Fibroblast of mammary gland (primary cell): ENCODE measurements around the gene FYN.
A peak's percentile ranks its signal among the peaks of the same experiment; 100 is the strongest.

ENCODE experiments used
- DNase-seq: peaks from one replicate; pipeline ENCODE4 v3.0.0-alpha.2; 2010; ENCODE audit warnings: low read depth
- H3K4me3 ChIP-seq: 2 replicates; pipeline ENCODE4 v1.5.1; 2011; ENCODE audit warnings: low read depth, mild to moderate bottlenecking, low read length, moderate library complexity; ENCODE audit not compliant: control insufficient read depth
- TF ChIP-seq, protein P1 (sequence below): conservative IDR thresholded peaks from 2 replicates; pipeline ENCODE4 v1.5.1; 2011; ENCODE audit warnings: low read depth, low read length, inconsistent platforms; ENCODE audit not compliant: control insufficient read depth, insufficient read depth

Gene FYN

DNA sequence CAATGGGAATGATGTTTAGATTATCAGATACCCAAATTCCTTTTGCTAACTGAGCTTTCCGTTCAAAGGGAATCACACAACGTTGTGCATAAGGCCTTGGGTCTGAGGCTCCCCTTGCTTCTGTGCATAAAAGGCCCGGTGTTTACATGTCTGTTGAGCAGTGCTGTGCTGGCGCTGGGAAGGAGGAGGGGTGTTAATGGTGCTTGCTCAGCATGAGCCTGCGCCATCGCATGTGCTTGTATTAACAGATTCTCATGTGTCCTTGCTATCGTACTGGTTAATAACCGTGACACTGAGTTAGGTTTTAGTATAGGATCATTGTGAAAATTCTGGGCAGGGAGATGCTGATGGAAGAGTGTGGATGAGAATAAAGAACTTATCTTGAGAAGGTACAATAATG, 205.3 kb downstream of the FYN start:
- TF ChIP-seq, protein P1, sequence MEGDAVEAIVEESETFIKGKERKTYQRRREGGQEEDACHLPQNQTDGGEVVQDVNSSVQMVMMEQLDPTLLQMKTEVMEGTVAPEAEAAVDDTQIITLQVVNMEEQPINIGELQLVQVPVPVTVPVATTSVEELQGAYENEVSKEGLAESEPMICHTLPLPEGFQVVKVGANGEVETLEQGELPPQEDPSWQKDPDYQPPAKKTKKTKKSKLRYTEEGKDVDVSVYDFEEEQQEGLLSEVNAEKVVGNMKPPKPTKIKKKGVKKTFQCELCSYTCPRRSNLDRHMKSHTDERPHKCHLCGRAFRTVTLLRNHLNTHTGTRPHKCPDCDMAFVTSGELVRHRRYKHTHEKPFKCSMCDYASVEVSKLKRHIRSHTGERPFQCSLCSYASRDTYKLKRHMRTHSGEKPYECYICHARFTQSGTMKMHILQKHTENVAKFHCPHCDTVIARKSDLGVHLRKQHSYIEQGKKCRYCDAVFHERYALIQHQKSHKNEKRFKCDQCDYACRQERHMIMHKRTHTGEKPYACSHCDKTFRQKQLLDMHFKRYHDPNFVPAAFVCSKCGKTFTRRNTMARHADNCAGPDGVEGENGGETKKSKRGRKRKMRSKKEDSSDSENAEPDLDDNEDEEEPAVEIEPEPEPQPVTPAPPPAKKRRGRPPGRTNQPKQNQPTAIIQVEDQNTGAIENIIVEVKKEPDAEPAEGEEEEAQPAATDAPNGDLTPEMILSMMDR = no peak
- DNase-seq = no peak

DNA sequence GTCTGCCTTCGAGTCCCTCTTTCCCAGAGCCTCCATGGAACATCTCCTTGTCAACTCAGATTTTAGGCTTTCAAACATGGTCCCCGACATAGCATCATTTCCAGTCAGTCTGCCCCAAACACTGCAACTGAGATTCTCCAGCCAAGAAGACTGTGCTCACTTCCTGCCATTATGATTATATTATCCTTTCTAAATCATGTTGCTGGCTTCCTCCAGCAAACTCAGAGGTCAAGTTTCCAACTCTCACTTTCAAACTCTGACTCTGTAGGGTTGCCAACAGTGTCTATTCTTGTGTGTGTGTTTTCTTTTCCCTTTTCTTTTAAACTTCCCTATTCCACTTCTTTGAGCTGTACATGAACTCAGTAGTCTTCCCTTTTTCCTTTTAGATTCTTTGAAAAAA, 206.4 kb downstream of the FYN start:
- peak; percentile 38 for DNase-seq
- TF ChIP-seq, protein P1 = no peak
- H3K4me3 ChIP-seq = no peak overlapping the region

More for the DNA sequence above, 205.3 kb downstream of the FYN start:
- H3K4me3 ChIP-seq = no peak overlapping the region

GRCh38 chr6:111664565-111665030, 208.7 kb downstream of the FYN start:
- no peak for DNase-seq
- H3K4me3 ChIP-seq = no peak overlapping the region
- TF ChIP-seq, protein P1 = no peak

- no peak overlapping the region for H3K4me3 ChIP-seq
- TF ChIP-seq, protein P1 = no peak
- peak; percentile 64 for DNase-seq
Observed at GRCh38 chr6:111663692-111664564, 209.3 kb downstream of the FYN start.

- peak; percentile 38 for DNase-seq
- no peak overlapping the region for H3K4me3 ChIP-seq
- TF ChIP-seq, protein P1 = no peak
Observed at GRCh38 chr6:111662794-111663593, 210.3 kb downstream of the FYN start.

DNA sequence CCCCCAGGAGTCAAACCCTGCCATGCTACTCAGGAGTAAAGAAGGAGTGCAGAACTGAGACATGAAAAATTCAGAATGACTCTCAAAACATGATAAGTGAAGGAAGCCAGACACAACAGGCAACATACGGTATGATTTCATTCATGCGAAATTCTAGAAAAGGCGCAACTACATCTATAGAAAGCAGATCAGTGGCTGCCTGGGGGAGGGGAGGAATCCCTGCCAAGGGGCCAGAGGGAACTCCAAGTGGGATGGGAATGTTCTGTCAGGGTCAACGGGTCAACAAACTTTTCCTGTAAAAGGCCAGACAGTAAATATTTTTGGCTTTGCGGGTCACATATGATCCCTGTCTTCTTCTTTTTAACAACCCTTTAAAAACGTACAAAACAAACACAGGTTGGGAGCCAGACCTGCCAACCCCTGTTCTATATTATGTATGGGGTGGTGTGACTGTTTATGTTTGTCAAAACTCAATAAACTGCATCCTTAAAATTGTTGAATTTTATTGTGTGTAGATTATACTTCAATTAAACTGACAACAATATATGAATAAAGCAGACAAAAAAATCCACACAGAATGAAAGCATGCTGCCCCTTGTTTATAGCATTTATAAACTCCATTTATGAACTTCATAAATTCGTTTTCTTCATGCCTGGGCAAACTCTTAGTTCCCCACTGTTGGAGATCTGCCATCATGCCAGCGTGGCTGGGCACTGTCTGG, 211.0 kb downstream of the FYN start:
- DNase-seq = no peak
- TF ChIP-seq, protein P1 = no peak
- H3K4me3 ChIP-seq = no peak overlapping the region
